H9 (cell line): ENCODE measurements around the gene IL21R. TPM values are rescaled to one million over a fixed set of nuclear protein-coding genes. Genes with fewer than 3 reads are reported as not detected.

Source experiments
- DNase-seq: peaks from one replicate; pipeline ENCODE4 v3.0.0-alpha.2; 2017
- H2AFZ ChIP-seq: one replicate; pipeline ENCODE4 v1.6.1; 2013; ENCODE audit warnings: mild to moderate bottlenecking, low read length, control low read depth, moderate library complexity
- H2AK5ac ChIP-seq: 2 replicates; pipeline ENCODE4 v1.6.1; 2013; ENCODE audit warnings: low read length, control low read depth, mixed read lengths; ENCODE audit not compliant: insufficient read length
- H2BK120ac ChIP-seq: one replicate; pipeline ENCODE4 v1.6.1; 2013; ENCODE audit warnings: low read depth, mild to moderate bottlenecking, low read length, control low read depth, inconsistent platforms; ENCODE audit not compliant: poor library complexity, severe bottlenecking
- H2BK12ac ChIP-seq: 2 replicates; pipeline ENCODE4 v1.6.1; 2013; ENCODE audit warnings: low read length, control low read depth, mixed read lengths, low read depth; ENCODE audit not compliant: insufficient read length
- H2BK15ac ChIP-seq: 2 replicates; pipeline ENCODE4 v1.6.1; 2013; ENCODE audit warnings: low read depth, low read length, control low read depth
- H2BK20ac ChIP-seq: one replicate; pipeline ENCODE4 v1.6.1; 2013; ENCODE audit warnings: low read depth, mild to moderate bottlenecking, low read length, control low read depth, inconsistent platforms; ENCODE audit not compliant: poor library complexity, severe bottlenecking
- H2BK5ac ChIP-seq: 2 replicates; pipeline ENCODE4 v1.6.1; 2013; ENCODE audit warnings: low read length, control low read depth, mixed read lengths; ENCODE audit not compliant: insufficient read length
- H3K14ac ChIP-seq: 2 replicates; pipeline ENCODE4 v1.6.1; 2013; ENCODE audit warnings: low read length, control low read depth; ENCODE audit not compliant: insufficient read depth
- H3K18ac ChIP-seq: 2 replicates; pipeline ENCODE4 v1.6.1; 2013; ENCODE audit warnings: low read depth, mild to moderate bottlenecking, mixed read lengths, low read length, control low read depth; ENCODE audit not compliant: insufficient read length
- H3K23ac ChIP-seq: 2 replicates; pipeline ENCODE4 v1.6.1; 2013; ENCODE audit warnings: low read length, control low read depth, mixed read lengths, low read depth; ENCODE audit not compliant: insufficient read length
- H3K23me2 ChIP-seq: 2 replicates; pipeline ENCODE4 v1.6.1; 2013; ENCODE audit warnings: low read depth, mild to moderate bottlenecking, mixed read lengths, low read length, control low read depth; ENCODE audit not compliant: insufficient read length, poor library complexity, severe bottlenecking
- H3K27ac ChIP-seq: 2 replicates; pipeline ENCODE4 v1.5.1; 2013; ENCODE audit warnings: low read length, control low read depth, mixed read lengths, low read depth; ENCODE audit not compliant: insufficient read length
- H3K27me3 ChIP-seq: 2 replicates; pipeline ENCODE4 v1.6.1; 2013; ENCODE audit warnings: low read length, control low read depth, inconsistent platforms; ENCODE audit not compliant: insufficient read depth
- H3K4ac ChIP-seq: 2 replicates; pipeline ENCODE4 v1.6.1; 2013; ENCODE audit warnings: low read depth, mild to moderate bottlenecking, control low read depth, inconsistent platforms, low read length, moderate library complexity
- H3K4me1 ChIP-seq: 2 replicates; pipeline ENCODE4 v1.6.1; 2013; ENCODE audit warnings: low read length, control low read depth, inconsistent platforms; ENCODE audit not compliant: insufficient read depth
- H3K4me2 ChIP-seq: 2 replicates; pipeline ENCODE4 v1.6.1; 2013; ENCODE audit warnings: low read length, control low read depth, mixed read lengths; ENCODE audit not compliant: insufficient read length, insufficient read depth
- H3K56ac ChIP-seq: 2 replicates; pipeline ENCODE4 v1.6.1; 2013; ENCODE audit warnings: low read depth, mild to moderate bottlenecking, mixed read lengths, low read length, control low read depth; ENCODE audit not compliant: insufficient read length
- H3K79me1 ChIP-seq: 2 replicates; pipeline ENCODE4 v1.6.1; 2013; ENCODE audit warnings: low read depth, mild to moderate bottlenecking, moderate library complexity, low read length, control low read depth, inconsistent platforms; ENCODE audit not compliant: insufficient read depth, poor library complexity, severe bottlenecking
- H3K79me2 ChIP-seq: 2 replicates; pipeline ENCODE4 v1.6.1; 2013; ENCODE audit warnings: low read length, control low read depth, inconsistent platforms; ENCODE audit not compliant: insufficient read depth
- H3K9ac ChIP-seq: 2 replicates; pipeline ENCODE4 v1.6.1; 2013; ENCODE audit warnings: low read length, control low read depth, mixed read lengths; ENCODE audit not compliant: insufficient read length; ENCODE audit errors: extremely low read depth
- H3K9me3 ChIP-seq: one replicate; pipeline ENCODE4 v1.6.1; 2013; ENCODE audit warnings: low read depth, low read length, inconsistent platforms; ENCODE audit not compliant: control insufficient read depth
- H3T11ph ChIP-seq: one replicate; pipeline ENCODE4 v1.6.1; 2013; ENCODE audit warnings: mild to moderate bottlenecking, low read length, control low read depth, inconsistent platforms
- H4K20me1 ChIP-seq: one replicate; pipeline ENCODE4 v1.6.1; 2013; ENCODE audit not compliant: control insufficient read depth, insufficient read length, insufficient read depth
- H4K5ac ChIP-seq: 2 replicates; pipeline ENCODE4 v1.6.1; 2013; ENCODE audit warnings: low read depth, mild to moderate bottlenecking, mixed read lengths, low read length, control low read depth; ENCODE audit not compliant: insufficient read length
- H4K8ac ChIP-seq: replicated peaks from 2 replicates; pipeline ENCODE4 v1.6.1; 2013; ENCODE audit warnings: low read length, control low read depth, mixed read lengths, low read depth; ENCODE audit not compliant: insufficient read length
- H4K91ac ChIP-seq: 2 replicates; pipeline ENCODE4 v1.6.1; 2013; ENCODE audit warnings: low read depth, mild to moderate bottlenecking, moderate library complexity, mixed read lengths, low read length, control low read depth; ENCODE audit not compliant: insufficient read length
- H3K27ac Mint-ChIP-seq, 3 experiments: 2 replicates in 2 of 3; 3 replicates in 1 of 3; pipeline ENCODE4 v1.8.0; 2020 to 2021; ENCODE audit warnings: mixed read lengths in 3 of 3, mild to moderate bottlenecking in 1 of 3, moderate library complexity in 1 of 3
- H3K27me3 Mint-ChIP-seq: 2 replicates; pipeline ENCODE4 v1.8.0; 2021; ENCODE audit warnings: low read depth, mild to moderate bottlenecking, moderate library complexity, mixed read lengths
- H3K36me3 Mint-ChIP-seq, 3 experiments: 2 replicates in 2 of 3; 3 replicates in 1 of 3; pipeline ENCODE4 v1.8.0; 2020 to 2021; ENCODE audit warnings: low read depth in 3 of 3, mixed read lengths in 3 of 3; ENCODE audit not compliant: insufficient read depth in 1 of 3
- H3K4me1 Mint-ChIP-seq, 2 experiments: 2 replicates each; pipeline ENCODE4 v1.8.0; 2020; ENCODE audit warnings: mixed read lengths in 2 of 2
- H3K4me3 Mint-ChIP-seq, 2 experiments: 2 replicates in 1 of 2; 3 replicates in 1 of 2; pipeline ENCODE4 v1.8.0; 2020 to 2021; ENCODE audit warnings: mild to moderate bottlenecking in 2 of 2, mixed read lengths in 2 of 2, moderate library complexity in 1 of 2
- H3K9me3 Mint-ChIP-seq, 2 experiments: 2 replicates in 1 of 2; 3 replicates in 1 of 2; pipeline ENCODE4 v1.8.0; 2020; ENCODE audit warnings: mild to moderate bottlenecking in 2 of 2, mixed read lengths in 2 of 2, moderate library complexity in 1 of 2
- WGBS: extraction: QIAGEN DNeasy Blood & Tissue Kit; methylation state at CpG from one replicate; pipeline ENCODE4 v1.1.7; 2013; ENCODE audit warnings: missing lambda C conversion rate, low lambda C conversion rate, mixed read lengths; ENCODE audit not compliant: insufficient read length; ENCODE audit errors: extremely low coverage; 5-methylcytosine and 5-hydroxymethylcytosine counted together
- total RNA-seq: library from RNA; stranded (reverse); gene quantifications from 2 replicates; pipeline ENCODE4 v1.2.1, GENCODE V29; 2021
- TF ChIP-seq, protein P1 (sequence below): fragments of 200-600 bp; sonication (generic); conservative IDR thresholded peaks from 3 replicates; pipeline ENCODE4 v1.8.0; 2021; ENCODE audit warnings: antibody characterized with exemption, mild to moderate bottlenecking

The IL21R gene
- total RNA-seq, 1 experiment from 2014 or later = 0.07 TPM

DNA sequence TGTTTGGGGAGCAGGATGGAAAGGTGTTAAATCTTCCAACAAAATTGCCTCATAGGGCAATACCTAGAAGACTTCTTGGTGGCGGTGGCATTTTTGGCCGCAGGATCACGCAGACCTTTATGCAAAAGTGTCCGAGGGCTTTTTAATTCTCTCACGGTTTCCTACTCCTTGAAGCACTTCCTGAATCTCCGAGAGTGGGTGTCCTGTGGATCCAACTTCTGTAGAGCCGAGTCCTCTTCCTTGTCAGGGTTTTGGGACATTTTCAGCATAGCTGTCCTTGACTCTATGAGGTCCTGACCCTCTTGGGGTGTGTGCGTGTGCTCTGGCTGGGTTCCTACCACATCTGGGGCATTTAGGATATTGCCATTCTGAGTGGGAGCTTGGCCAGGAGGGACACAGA lies 31.7 kb downstream of the IL21R start:
- Histone ChIP-seq H4K8ac (no peak overlapping the region), H3K4me2 (no peak overlapping the region), H2BK5ac (no peak overlapping the region), H3K4me1 (no peaks in the 10 kb centered on the region), H4K91ac (no peak overlapping the region), H3K14ac (no peak overlapping the region), H3K18ac (no peak overlapping the region), H3K27me3 (no peaks in the 10 kb centered on the region), H2AFZ (no peak overlapping the region), H3K79me1 (no peaks in the 10 kb centered on the region), H2BK12ac (no peak overlapping the region), H2BK20ac (no peak overlapping the region), H3K56ac (no peak overlapping the region), H4K20me1 (no peaks in the 10 kb centered on the region), H2BK15ac (no peak overlapping the region), H3K79me2 (no peaks in the 10 kb centered on the region), H3K9ac (no peak overlapping the region), H3K9me3 (no peaks in the 10 kb centered on the region), H2AK5ac (no peak overlapping the region), H3T11ph (no peak overlapping the region), H4K5ac (no peak overlapping the region), H3K4ac (no peak overlapping the region), H2BK120ac (no peak overlapping the region), H3K27ac (no peak overlapping the region), H3K23me2 (no peaks in the 10 kb centered on the region), H3K23ac (no peak overlapping the region)
- peaks cover 2% of the 10 kb centered on the region; the same call in 1 of the 2 replicates for H3K27me3 Mint-ChIP-seq
- no peak for DNase-seq
- TF ChIP-seq, protein P1, sequence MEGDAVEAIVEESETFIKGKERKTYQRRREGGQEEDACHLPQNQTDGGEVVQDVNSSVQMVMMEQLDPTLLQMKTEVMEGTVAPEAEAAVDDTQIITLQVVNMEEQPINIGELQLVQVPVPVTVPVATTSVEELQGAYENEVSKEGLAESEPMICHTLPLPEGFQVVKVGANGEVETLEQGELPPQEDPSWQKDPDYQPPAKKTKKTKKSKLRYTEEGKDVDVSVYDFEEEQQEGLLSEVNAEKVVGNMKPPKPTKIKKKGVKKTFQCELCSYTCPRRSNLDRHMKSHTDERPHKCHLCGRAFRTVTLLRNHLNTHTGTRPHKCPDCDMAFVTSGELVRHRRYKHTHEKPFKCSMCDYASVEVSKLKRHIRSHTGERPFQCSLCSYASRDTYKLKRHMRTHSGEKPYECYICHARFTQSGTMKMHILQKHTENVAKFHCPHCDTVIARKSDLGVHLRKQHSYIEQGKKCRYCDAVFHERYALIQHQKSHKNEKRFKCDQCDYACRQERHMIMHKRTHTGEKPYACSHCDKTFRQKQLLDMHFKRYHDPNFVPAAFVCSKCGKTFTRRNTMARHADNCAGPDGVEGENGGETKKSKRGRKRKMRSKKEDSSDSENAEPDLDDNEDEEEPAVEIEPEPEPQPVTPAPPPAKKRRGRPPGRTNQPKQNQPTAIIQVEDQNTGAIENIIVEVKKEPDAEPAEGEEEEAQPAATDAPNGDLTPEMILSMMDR = no peak
- no peaks in the 10 kb centered on the region; a peak in 1 of 7 replicates for H3K36me3 Mint-ChIP-seq
- no peaks in the 10 kb centered on the region for H3K9me3 Mint-ChIP-seq
- H3K4me3 Mint-ChIP-seq = no peak overlapping the region
- WGBS = no CpG with 5 or more reads among the region's 8 CpGs
- H3K4me1 Mint-ChIP-seq = no peaks in the 10 kb centered on the region
- H3K27ac Mint-ChIP-seq = no peak overlapping the region; a peak in 1 of 7 replicates
